Central memory CD8-positive, alpha-beta T cell (primary cell): Measurements from ENCODE around the gene GGN.
"Not testable (repeated sequence)": the region's sequence is repeated elsewhere in the genome, so short reads cannot be mapped to it uniquely, and the experiment has no call there.

ENCODE experiments used
- ATAC-seq: fragments of 150-1000 bp; cut with Tn5 transposase; replicated peaks from 2 replicates; pipeline ENCODE4 v1.10.0; 2022; ENCODE audit warnings: mild to moderate bottlenecking, moderate FRiP score, moderate number of reproducible peaks; ENCODE audit not compliant: poor library complexity, severe bottlenecking; ENCODE audit errors: extremely low read depth
- DNase-seq, 2 donors: peaks; one replicate each; pipeline ENCODE4 v3.0.0; 2021; ENCODE audit warnings: low spot score in 2 of 2
- H3K27ac Mint-ChIP-seq: one replicate; pipeline ENCODE4 v1.8.0; 2022; ENCODE audit warnings: low read depth, mild to moderate bottlenecking, moderate library complexity, mixed read lengths
- H3K27me3 Mint-ChIP-seq: one replicate; pipeline ENCODE4 v1.8.0; 2022; ENCODE audit warnings: mixed read lengths
- H3K36me3 Mint-ChIP-seq: one replicate; pipeline ENCODE4 v1.8.0; 2022; ENCODE audit warnings: mild to moderate bottlenecking, moderate library complexity, mixed read lengths; ENCODE audit not compliant: insufficient read depth
- H3K4me1 Mint-ChIP-seq: one replicate; pipeline ENCODE4 v1.8.0; 2022; ENCODE audit warnings: mixed read lengths
- H3K4me3 Mint-ChIP-seq: one replicate; pipeline ENCODE4 v1.8.0; 2022; ENCODE audit warnings: mild to moderate bottlenecking, moderate library complexity, mixed read lengths
- H3K9me3 Mint-ChIP-seq: one replicate; pipeline ENCODE4 v1.8.0; 2022; ENCODE audit warnings: mixed read lengths

The GGN gene, protein sequence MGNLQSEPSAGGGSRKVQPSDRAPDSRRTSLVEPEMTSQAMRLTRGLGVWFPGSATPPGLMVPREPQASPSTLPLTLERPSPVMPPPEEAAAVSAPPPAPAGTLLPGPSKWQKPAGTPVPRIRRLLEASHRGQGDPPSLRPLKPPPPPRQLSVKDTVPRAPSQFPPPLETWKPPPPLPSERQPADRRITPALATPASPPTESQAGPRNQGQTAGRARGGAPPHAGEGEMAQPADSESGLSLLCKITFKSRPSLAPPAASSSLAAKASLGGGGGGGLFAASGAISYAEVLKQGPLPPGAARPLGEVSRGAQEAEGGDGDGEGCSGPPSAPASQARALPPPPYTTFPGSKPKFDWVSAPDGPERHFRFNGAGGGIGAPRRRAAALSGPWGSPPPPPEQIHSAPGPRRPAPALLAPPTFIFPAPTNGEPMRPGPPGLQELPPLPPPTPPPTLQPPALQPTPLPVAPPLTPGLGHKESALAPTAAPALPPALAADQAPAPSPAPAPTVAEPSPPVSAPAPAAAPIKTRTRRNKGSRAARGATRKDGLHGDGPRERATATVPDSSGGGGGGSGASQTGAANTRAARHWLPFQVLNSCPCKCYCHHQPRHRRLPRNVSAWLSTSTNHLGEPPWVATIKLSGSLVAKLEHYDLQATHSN

DNA sequence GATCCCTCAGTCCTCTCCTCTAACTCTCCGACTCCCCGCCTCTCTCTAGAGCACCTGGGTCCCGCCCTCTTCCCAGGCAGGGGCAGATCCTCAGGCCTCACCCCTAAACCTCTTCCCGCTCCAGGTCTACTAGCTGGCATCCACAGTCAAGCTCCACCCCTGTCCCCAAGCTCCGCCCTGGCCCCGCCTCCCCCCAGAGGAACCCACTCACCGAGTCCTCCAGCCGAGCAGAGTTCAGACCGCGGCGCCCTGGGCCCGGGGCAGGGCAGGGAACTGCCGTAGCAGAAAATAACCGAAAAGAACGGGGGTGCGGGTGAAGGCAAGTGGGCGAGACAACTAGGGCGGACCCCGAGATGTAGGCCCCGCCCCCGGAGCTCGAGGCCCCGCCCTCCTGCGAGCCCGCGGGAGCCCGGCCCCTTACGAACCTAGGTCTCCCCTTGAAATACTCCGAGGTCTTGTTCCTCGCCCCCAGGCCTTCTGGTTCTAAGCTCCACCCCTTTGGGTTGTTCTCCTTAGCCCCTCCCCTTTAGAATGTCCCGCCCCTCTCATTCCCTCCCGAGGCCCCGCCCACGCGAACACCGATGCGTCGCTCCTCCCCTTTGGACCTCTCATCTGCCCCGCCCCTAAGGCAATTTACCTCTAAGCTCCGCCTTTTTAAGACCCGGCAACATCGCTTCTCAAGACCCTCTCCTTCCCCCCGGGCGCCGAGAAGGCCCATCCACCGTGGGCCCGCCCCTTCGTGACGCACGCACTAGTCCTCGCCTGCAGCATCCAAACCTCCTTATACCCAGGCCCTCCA is at the start of gene GGN:
Gene GGN, minus strand, starts transcription at position 485 of the 799 bp plus-strand sequence. CDS start 773 bp downstream, outside the sequence.
- peak within 1 kb of the TSS; percentile 77 for H3K27ac Mint-ChIP-seq
- peaks cover 18% of the 10 kb centered on the region for H3K4me1 Mint-ChIP-seq
- peaks cover 18% of the 10 kb centered on the region for H3K36me3 Mint-ChIP-seq
- DNase-seq, result peak; percentile 68 to 69
- peak within 1 kb of the TSS; percentile 79 for H3K4me3 Mint-ChIP-seq
- ATAC-seq, result peak; percentile 78
- no peaks in the 10 kb centered on the region for H3K9me3 Mint-ChIP-seq
- H3K27me3 Mint-ChIP-seq, result no peaks in the 10 kb centered on the region

DNA sequence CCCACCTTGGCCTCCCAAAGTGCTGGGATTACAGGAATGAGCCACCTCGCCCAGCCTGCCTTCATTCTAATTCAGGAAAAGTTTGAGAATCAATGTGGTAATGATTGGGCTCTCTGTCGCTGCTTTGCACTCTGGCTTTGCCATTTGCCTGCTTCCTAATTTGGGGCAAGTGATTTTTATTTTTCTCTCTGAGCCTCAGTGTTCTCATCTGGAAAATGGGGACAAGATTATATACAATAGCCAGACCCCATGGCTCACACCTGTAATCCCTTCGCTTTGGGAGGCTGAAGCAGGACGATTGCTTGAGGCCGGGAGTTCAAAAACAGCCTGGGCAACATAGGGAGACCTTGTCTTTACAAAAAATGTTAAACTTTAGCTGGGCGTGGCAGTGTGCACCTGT is 49.5 kb upstream of the GGN start:
- Mint-ChIP-seq H3K4me1 (peaks cover 11% of the 10 kb centered on the region), H3K27me3 (peaks cover 57% of the 10 kb centered on the region), H3K36me3 (no peaks in the 10 kb centered on the region), H3K27ac (no peak overlapping the region), H3K9me3 (no peaks in the 10 kb centered on the region), H3K4me3 (no peak overlapping the region)
- DNase-seq (no peak), ATAC-seq (no peak)

DNA sequence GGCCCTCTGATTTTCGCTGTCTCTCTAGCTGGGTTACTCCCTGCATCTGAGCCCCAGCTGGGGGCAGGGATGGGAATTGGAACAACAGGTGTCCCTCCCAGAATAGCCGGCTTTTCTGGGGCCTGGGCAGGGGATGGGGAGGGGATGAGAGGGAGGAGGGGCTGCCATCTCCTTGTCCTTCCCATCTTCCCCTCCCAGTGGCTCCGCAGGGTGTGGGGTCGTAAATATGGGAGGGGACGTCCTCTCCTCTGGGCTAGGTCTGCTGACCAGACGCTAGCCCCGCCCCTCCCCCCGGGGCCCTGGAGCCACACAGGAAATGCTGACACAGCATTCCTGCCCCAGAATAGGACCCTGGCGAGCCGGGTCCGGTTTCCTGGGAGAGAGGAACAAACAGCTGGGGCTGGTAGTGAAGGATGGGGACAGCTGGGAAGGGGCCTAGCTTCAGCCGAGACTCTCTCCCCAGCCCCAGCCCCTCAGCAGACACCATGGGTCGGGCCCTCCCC is 46.8 kb upstream of the GGN start:
- Mint-ChIP-seq H3K27ac (no peak overlapping the region), H3K4me3 (peak overlapping the region; percentile 26), H3K27me3 (peaks cover 48% of the 10 kb centered on the region), H3K9me3 (no peaks in the 10 kb centered on the region), H3K4me1 (peaks cover 11% of the 10 kb centered on the region), H3K36me3 (no peaks in the 10 kb centered on the region)
- ATAC-seq (no peak), DNase-seq (no peak)

DNA sequence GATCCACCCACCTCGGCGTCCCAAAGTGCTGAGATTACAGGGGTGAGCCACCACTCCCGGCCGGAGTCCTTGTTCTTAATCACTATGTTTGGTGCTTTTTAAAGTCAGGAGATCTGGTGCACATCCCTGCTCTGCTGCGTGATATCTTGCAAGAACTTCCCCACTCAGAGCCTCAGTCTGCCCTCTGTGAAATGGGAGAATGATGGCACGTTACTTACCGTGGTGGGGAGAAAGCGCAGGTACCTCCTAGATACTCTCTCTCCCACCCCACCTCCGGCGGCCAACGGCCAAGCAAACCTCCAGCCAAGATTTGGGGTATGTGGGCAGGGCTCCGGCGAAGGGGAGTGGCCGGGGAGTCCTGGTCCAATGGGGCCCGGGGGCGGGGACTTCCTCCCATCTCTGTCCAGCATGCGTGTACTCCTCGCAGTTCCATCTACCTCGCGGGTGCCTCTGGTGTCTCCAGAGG is 45.5 kb upstream of the GGN start, which contains the start of gene RYR1:
Gene RYR1, plus strand, starts transcription at position 424 of the 466 bp plus-strand sequence. CDS start 139 bp downstream, outside the sequence.
- H3K27ac Mint-ChIP-seq, result no peak within 1 kb of the TSS

DNA sequence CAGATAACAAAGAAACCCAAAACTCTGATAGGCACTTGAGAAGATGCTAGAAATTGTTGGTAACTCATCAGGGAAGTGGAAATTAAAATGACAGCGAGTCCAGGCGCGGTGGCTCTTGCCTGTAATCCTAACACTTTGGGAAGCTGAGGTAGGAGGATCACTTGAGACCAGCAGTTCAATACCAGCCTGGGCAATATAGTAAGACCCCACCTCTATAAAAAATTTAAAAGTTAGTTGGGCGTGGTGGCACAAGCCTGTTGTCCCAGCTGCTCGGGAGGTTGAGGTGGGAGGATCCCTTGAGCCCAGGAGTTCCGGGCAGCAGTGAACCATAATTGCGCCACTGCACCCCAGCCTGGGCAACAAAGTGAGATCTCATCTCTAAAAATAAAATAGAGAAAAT is 43.1 kb upstream of the GGN start:
- no peaks in the 10 kb centered on the region for H3K9me3 Mint-ChIP-seq
- H3K4me1 Mint-ChIP-seq, result peaks cover 16% of the 10 kb centered on the region
- H3K4me3 Mint-ChIP-seq, result no peak overlapping the region
- no peaks in the 10 kb centered on the region for H3K36me3 Mint-ChIP-seq
- ATAC-seq (no peak), DNase-seq (no peak)
- H3K27ac Mint-ChIP-seq, result no peak overlapping the region
- peaks cover 42% of the 10 kb centered on the region for H3K27me3 Mint-ChIP-seq

More for the DNA sequence above, 45.5 kb upstream of the GGN start, which contains the start of gene RYR1:
- Mint-ChIP-seq H3K4me1 (peaks cover 11% of the 10 kb centered on the region), H3K4me3 (peak within 1 kb of the TSS; percentile 26), H3K36me3 (no peaks in the 10 kb centered on the region), H3K9me3 (no peaks in the 10 kb centered on the region), H3K27me3 (peaks cover 55% of the 10 kb centered on the region)
- DNase-seq (no peak), ATAC-seq (no peak)

DNA sequence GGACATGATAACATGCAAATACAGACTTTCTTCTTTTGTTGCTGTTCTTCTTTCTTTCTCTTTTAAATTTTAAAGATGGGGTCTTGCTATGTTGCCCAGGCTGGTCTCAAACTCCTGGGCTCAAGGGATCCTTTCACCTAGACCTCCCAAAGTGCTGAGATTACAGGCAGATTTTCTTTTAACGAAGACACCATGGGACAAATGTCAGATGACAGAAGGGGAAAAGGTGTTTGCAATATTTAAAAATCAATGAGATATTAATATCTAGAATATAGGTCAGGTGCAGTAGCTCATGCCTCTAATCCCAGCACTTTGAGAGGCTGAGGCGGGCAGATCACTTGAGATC is 42.0 kb upstream of the GGN start:
- ATAC-seq (no peak), DNase-seq (no peak)
- no peaks in the 10 kb centered on the region for H3K9me3 Mint-ChIP-seq
- peaks cover 36% of the 10 kb centered on the region for H3K27me3 Mint-ChIP-seq
- peaks cover 21% of the 10 kb centered on the region for H3K4me1 Mint-ChIP-seq
- no peaks in the 10 kb centered on the region for H3K36me3 Mint-ChIP-seq
- no peak overlapping the region for H3K4me3 Mint-ChIP-seq
- H3K27ac Mint-ChIP-seq, result no peak overlapping the region

DNA sequence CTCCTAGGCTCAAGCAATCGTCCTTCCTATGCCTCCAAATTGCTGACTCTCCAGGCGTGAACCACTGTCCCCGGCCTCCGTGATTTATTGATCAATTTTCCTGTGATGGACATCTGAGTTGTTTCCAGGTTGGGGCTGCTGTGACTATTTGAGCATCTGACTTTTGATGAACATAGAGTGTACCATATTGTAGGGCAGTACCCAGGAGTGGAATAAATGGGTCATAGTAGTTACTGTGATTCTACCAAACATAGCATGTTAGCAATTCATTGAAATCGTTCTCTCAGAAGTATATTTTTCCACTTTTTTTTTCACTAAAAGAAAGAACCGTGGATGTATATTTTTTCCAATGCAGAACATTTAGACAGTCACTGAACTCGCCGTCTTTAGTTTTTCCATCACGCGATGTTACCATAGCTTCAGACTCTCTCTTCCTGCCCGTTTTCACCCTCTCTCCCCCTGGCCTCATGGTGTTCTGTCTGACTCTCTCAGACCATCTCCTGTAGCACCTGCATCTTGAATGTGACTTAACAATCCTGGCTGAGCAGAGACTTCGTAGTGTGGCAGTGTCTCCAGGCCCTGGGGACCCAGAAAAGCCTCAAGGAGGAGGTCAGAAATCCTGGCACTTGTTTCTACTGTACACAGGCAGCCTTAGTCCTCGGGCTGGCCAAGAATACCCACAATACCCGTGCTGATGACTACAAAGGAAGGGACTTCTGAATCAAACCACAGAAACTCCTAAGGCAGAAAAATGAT is 41.4 kb upstream of the GGN start:
- H3K4me1 Mint-ChIP-seq, result peaks cover 17% of the 10 kb centered on the region
- H3K27me3 Mint-ChIP-seq, result peaks cover 31% of the 10 kb centered on the region
- no peaks in the 10 kb centered on the region for H3K36me3 Mint-ChIP-seq
- no peaks in the 10 kb centered on the region for H3K9me3 Mint-ChIP-seq
- DNase-seq (no peak), ATAC-seq (no peak)
- no peak overlapping the region for H3K4me3 Mint-ChIP-seq
- peak overlapping the region; percentile 64 for H3K27ac Mint-ChIP-seq

DNA sequence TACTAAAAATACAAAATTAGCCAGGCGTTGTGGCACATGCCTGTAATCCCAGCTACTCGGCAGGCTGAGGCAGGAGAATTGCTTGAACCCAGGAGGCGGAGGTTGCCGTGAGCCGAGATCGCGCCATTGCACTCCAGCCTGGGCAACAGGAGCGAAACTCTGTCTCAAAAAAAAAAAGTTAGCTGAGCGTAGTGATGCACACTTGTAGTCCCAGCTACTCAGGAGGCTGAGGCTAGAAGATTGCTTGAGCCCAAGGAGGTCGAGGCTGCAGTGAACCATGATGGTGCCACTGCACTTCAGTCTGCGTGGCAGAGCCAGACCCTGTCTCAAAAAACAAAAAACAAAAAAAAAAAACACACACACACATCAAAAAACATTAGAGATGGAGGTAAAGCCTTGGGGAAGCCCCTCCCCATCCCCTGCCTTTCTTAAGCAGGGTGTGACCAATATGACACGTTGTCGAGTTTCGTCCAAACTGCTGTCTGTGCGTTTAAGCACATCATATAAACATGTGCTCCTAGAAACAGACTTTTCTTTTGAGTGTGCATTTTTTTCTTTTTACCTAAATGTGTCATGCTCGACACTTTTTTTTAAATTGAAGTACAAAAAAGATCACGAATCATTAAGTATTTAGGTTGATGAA is 39.3 kb upstream of the GGN start:
- not testable (repeated sequence) for H3K36me3 Mint-ChIP-seq, H3K4me3 Mint-ChIP-seq, H3K27ac Mint-ChIP-seq, H3K4me1 Mint-ChIP-seq, ATAC-seq, DNase-seq, H3K9me3 Mint-ChIP-seq
- H3K27me3 Mint-ChIP-seq, result peaks cover 21% of the 10 kb centered on the region

DNA sequence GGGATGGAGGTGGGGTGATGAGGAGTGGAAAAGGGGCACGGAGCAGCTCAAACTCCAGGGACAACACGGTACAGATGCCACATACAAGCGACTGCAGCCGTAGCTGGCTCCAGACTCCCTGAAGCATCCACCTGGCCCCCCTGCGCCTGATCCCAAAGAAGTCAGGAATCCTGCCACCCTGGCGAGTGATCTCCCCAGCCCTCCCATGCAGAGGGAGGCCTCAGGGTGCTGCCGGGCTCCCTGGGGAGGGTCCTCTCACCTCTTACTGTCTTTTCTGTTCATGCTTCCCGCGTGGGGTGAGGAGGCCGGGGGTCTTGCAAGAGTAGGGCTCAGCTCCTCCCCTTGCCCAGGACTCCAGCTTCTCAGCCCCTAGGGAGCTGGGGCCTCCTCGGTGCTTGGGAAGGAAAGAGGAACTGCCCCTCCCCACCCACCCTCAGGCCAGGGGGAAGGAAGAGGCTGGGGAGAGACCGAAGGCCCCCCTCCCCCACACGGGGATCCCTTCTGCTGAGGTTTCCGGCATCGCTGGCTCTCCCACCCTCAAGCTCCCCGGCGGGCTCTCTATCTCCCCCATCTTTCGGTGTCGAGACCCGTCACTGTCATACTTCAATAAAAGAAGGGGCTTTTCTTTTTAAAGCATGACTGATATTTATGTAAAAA is 38.1 kb upstream of the GGN start, which contains the start of gene RASGRP4:
Gene RASGRP4, minus strand, starts transcription at position 410 of the 657 bp plus-strand sequence. Its CDS starts 128 bp downstream, at position 282.
- H3K27me3 Mint-ChIP-seq, result peaks cover 21% of the 10 kb centered on the region
- H3K36me3 Mint-ChIP-seq, result no peaks in the 10 kb centered on the region
- peaks cover 10% of the 10 kb centered on the region for H3K4me1 Mint-ChIP-seq
- no peaks in the 10 kb centered on the region for H3K9me3 Mint-ChIP-seq
- peak within 1 kb of the TSS; percentile 36 for H3K4me3 Mint-ChIP-seq
- DNase-seq (no peak), ATAC-seq (no peak)
- no peak within 1 kb of the TSS for H3K27ac Mint-ChIP-seq

DNA sequence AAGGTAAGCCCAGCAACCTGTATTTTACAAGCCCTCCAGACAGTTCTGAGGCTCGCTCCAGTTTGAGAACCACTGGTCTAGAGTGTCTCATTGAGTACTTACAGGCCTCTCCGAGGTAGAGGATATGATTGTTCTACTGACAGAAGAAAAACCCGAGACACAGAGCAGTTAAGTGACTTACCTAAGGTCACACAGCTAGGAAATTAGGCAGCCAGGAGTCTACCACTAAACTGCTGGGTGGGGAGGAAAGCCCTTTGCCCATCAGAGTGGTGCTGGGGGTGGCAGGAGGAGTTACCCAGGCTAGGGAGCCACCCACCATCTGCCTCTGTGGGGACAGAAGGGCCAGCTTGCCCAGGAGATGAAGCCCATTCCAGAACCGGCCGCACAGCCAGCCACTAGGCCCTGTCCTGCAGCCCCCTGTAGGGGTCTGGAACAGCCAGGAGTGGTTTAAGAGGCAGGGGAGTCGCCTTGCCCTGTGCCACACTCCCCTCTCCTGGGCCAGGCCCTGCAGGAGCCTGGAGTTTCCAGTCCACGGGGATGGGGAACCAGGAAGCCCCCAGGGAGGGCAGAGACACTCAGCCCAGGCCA is 37.5 kb upstream of the GGN start:
- H3K36me3 Mint-ChIP-seq, result no peaks in the 10 kb centered on the region
- H3K27me3 Mint-ChIP-seq, result peaks cover 21% of the 10 kb centered on the region
- DNase-seq (no peak), ATAC-seq (no peak)
- peak overlapping the region; percentile 36 for H3K4me3 Mint-ChIP-seq
- no peak overlapping the region for H3K27ac Mint-ChIP-seq
- no peaks in the 10 kb centered on the region for H3K9me3 Mint-ChIP-seq
- H3K4me1 Mint-ChIP-seq, result peaks cover 10% of the 10 kb centered on the region

DNA sequence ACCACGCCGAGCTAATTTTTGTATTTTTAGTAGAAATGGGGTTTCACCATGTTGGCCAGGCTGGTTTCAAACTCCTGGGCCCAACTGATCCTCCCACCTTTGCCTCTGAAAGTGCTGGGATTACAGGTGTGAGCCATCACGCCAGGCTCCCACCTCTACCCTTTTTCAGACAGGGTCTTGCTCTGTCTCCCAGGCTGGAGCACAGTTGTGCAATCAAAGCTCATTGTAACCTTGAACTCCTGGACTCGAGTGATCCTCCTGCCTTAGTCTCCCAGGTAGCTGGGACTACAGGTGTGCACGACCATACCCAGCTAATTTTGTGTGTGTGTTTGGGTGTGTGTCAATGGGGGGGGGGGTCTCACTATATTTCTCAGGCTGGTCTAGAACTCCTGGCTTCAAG is 36.4 kb upstream of the GGN start:
- H3K36me3 Mint-ChIP-seq, result no peaks in the 10 kb centered on the region
- H3K4me1 Mint-ChIP-seq, result peaks cover 10% of the 10 kb centered on the region
- no peak for DNase-seq
- H3K9me3 Mint-ChIP-seq, result no peaks in the 10 kb centered on the region
- H3K27me3 Mint-ChIP-seq, result peaks cover 15% of the 10 kb centered on the region
- ATAC-seq, result no peak
- no peak overlapping the region for H3K4me3 Mint-ChIP-seq
- H3K27ac Mint-ChIP-seq, result no peak overlapping the region
